Activated CD8-positive, alpha-beta memory T cell treated with anti-CD3 and anti-CD28 coated beads, Interleukin-2, amount 50 U/mL, for 1 hour (primary cell): ENCODE results near the gene CD151.
A peak's percentile ranks its signal among the peaks of the same experiment; 100 is the strongest.

Source experiments
- DNase-seq: peaks from one replicate; pipeline ENCODE4 v3.0.0-alpha.2; 2020; ENCODE audit errors: extremely low read depth

CD151 gene

DNA sequence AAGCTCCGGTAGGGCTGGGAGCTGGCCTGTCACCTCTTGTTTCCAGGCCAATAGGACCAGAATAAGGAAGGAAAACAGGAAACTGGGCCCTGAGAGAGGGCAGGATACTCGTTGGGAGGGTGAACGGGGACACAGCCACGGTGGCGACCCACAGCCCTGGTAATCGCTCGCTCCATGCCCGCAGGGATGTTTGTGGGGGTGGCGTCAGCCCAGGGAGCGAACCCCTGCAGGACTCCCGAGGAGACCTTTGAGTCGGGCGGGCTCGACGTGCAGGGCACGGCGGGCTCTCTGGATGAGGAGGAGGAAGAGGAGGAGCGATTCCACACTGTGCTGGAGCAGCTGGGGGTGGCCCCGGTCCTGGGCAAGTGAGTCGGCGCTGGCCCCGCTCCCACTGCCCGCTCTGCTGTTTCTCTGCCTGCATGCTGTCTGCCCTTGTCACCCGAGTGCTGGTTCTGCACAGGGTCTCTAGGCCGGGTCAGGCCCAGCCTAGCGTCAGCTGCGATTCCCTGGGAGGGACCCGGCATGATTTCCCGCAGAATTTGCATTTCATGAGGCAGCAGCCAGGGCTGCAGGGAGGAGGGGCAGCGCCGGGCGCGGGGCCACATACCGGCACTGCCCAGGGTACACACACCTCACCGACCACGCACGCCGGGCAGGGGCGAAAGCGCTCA, 3.4 kb upstream of the CD151 start:
- DNase-seq, result no peak

DNA sequence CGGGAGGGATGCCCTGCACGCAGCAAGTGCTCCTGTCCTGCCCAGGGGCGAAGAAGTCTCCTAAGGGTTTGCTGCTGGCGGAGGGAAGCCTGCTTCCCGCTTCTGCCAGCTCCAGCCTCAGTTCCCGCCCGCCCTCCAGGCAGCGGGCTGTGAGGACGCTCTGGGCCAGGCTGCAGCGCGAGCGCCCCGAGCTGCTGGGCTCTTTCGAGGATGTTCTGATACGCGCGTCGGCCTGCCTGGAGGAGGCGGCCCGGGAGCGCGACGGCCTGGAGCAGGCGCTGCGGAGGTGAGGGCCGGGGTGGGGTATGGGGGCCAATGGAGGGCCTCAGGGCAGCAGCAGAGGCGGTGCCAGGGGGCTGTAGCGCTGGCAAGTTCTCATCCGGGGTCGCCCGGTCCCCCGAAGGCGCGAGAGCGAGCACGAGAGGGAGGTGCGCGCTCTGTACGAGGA, 2.9 kb upstream of the CD151 start:
- DNase-seq, result no peak

DNA sequence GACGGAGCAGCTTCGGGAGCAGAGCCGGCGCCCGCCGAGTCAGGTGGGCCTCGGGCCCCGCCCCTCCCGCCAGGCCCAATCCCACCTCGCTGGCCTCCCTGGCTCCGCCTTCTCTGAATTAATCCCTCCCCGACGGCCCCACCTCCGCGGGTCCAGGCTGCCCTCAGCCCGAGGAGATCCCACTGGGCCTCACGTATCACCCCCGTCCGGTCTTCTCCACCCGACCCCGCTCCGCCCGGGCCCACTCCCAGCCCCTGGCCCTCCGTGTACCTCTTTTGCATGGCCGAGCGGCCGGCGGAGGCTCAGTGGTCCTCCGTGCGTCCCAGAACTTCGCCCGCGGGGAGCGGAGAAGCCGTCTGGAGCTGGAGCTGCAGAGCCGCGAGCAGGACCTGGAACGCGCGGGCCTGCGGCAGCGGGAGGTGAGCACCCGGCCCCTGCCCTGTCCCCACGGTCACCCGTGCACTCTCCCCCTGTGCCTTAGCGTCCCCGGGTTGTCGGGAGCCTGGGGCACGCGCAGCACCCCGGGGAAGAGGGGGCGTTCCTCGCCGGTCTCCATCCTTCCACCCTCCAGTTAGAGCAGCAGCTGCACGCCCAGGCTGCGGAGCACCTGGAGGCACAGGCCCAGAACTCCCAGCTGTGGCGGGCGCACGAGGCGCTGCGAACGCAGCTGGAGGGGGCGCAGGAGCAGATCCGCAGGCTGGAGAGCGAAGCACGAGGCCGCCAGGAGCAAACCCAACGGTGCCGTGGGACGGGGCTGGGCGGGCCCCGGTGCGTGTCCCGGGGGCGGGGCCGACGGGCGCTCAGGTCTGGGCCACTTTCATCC, 2.2 kb upstream of the CD151 start:
- no peak for DNase-seq

DNA sequence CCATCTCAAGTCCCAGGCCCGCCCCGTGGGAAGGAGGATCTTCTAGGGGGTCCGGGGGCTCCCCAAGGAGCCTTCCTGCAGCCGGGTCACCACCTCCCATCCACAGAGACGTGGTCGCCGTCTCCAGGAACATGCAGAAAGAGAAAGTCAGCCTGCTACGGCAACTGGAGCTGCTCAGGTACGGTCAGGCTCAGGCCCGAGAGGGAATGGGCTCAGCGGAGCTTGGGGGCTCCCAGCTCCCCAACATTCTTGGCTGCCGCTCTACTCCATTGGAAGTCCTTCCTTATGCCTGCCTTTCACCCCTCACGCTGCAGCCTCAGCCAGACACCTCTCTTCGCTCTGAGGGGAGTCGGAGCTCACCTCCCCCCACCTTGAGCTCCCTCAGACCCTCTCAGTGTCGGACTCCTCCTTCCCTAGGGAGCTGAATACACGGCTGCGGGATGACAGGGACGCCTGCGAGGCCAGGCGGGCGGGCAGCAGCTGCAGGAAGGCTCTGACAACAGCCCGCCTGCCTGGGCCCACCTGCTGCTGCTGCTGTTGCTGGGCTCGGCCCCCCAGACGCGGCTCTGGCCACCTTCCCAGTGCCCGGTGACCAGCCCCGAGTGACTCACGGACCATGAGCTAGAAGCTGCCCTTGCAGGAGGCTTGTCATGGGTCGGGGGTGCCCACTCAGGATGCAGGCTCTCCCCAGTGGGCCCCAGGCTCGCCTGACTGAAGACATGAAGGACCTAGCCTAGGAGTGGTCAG, 1.5 kb upstream of the CD151 start:
- DNase-seq, result no peak

DNA sequence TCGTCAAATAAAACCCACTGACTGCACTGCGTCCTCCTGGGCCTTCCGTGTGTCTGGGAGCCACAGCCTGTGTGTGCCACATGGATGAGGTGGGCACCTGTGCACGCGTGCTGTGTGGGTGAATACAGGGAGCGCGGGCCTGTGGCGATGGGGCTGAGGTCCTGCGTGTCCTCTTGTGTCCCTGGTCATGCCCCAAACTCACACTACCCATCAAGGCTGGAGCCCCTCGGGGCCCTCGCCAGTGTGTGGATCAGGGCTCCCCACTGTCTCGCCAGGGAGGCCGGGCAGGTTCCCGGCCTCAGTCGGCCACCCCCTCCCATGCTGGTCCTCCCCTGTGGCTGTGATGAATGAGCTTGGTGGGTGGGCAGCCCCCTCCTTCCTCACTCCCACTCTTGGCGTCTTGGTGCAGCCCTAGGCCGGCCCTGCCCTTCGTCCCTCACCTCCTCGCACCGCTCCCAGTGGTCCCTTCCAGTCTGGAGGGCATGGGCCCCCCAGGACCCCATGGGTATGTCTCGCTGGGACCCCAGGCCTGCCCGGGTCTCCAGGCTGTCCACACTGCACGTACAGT, 707 bp upstream of the CD151 start:
- no peak for DNase-seq

DNA sequence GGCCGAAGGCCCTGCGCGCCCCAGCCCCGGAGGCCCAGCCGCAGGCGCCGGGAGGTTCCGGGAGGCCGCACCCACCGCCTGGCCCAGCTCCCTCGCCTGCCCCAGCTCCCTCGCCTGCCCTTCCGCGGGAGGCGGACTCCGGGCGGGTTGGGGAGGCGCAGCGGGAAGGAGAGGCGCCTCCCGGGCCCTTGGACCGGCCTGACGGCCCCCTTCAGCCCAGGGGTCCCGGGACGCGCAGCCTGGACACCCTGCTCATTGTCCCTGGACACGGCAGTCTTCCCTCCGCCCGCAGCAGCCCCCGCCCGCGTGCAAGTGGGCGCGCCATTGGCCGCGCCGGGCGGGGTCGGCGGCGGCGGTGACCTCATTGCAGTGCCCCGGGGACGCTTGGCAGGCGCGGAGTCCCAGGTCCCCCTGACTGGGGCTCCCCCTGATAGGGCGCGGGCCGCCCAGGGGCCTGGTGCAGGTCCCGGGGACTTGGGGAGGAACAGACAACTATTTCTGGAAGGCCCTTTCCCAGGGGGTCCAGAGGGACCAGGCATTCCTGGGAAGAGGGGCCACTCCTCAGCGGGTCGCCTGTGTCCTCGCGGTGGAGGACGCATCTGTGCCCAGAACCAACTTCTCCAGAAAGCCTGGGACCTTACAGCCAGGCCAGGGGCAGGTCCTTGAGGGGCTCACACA, 501 bp downstream of the CD151 start:
- DNase-seq, result no peak

DNA sequence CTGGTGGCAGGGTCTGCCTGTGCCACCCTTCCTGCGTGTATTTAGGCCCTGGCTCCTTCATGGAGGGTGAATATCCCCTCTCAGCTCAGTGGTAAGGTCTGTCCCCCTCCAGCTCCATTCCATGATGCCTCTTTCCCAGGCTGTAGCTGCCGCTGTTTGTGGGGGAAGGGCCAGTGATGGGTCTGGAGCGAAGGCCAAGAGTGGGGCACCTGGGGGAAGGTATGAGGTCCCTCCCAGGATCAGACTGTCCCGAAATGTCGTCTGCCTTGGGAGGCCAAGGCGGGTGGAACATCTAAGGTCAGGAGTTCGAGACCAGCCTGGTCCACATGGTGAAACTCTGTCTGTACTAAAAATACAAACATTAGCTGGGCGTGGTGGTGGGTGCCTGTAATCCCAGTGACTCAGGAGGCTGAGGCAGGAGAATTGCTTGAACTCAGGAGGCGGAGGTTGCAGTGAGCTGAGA, 1.1 kb downstream of the CD151 start:
- no peak for DNase-seq

DNA sequence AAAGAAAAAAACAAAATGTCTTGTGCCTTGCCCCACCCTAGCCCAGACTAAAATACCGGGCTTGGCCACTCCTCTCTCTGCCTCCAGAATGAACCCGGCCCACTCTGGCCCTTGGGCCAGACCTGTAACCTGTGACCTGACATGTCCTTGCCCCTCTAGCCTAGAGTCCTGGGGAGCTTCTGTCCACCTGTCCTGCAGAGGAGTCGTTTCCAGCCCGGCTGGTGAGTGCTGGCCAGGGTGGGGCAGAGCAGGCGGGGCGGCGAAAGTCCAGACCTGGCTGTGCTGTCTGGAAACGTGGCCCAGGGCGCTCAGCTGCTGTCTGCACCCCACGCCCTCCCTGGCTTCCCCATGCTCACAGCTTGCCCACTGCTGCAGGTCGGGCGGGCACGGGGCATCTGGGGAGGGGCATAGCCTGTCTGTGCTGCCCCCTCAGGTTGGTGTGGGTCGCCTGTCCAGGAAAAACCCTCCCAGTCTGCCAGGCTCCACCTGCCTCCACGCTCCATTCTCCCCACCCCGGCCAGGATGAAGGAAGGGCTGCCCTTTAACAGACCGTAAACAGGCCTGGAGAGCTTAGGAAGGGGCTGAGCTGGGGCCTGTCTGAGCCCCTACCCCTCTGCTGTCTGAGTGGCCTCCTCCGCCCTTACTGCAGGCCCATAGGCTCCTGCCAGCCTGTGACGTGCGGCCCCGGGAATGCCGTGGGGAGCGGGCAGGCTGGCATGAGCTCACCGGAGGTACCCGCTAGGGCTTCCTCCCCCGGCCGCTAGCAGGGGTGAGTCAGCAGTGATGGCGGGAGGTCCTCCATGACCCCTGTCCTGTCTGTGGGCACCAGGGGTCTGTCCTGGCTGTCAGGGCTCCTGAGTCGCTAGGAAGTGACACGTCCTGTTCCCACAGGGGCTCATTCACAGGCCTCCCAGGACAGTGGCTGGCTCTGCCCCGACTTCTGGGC, 1.9 kb downstream of the CD151 start:
- no peak for DNase-seq

DNA sequence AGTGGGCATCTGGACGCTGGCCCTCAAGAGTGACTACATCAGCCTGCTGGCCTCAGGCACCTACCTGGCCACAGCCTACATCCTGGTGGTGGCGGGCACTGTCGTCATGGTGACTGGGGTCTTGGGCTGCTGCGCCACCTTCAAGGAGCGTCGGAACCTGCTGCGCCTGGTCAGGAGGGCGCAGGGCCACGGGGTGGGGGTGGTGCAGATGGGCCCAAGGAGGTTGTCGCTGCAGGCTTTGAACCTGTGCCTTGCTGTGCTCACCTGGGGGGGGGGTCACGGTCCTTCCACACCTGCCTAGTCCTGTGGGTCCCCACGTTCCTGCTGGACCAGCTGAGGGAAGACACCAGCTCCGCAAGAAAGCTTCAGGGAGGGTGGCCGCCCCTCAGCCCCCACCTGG, 3.5 kb downstream of the CD151 start:
- DNase-seq, result no peak

DNA sequence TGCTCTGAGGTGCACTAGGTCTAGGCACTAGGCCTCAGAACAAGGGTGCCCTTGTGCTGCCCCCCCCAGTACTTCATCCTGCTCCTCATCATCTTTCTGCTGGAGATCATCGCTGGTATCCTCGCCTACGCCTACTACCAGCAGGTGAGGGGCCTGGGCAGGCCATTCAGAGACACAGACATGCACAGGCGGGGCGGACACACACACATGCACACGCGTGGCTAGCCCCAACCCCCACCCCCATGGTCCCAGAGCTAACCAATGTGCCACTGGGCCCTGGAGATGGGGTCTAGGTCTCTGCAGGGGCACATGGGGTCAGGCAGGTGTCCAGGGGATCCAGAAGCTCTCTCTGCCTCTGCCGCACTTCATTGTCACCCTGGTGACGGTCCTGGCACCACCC, 3.9 kb downstream of the CD151 start:
- DNase-seq, result no peak

DNA sequence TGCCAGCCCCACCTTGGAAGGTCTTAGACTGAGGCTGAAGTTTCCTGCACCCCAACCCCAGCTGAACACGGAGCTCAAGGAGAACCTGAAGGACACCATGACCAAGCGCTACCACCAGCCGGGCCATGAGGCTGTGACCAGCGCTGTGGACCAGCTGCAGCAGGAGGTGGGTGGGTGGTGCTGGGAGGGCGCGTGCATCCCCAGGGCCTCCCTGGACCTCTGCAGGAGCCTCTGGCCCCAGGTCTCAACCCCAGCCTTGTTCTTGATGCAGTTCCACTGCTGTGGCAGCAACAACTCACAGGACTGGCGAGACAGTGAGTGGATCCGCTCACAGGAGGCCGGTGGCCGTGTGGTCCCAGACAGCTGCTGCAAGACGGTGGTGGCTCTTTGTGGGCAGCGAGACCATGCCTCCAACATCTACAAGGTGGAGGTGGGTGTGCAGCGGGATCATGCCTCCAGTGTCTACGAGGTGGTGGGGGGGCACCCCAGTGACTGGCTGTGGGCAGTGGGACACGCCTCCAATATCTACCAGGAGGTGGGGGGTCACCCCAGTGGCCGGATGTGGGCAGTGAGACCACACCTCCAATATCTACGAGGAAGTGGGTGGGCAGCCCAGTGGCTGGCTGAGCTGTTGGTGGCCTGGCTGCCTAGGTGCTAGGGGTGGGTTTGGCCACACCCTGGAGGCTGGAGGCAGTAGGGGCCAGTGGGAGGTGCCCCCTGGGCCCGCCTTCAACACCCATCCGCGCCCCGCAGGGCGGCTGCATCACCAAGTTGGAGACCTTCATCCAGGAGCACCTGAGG, 4.6 kb downstream of the CD151 start:
- no peak for DNase-seq

DNA sequence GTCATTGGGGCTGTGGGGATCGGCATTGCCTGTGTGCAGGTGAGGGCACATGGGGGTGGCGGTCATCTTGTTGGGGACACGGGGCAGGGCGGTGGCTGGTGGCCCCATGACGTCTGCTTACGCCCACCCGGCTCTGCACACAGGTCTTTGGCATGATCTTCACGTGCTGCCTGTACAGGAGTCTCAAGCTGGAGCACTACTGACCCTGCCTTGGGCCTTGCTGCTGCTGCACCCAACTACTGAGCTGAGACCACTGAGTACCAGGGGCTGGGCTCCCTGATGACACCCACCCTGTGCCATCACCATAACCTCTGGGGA, 5.2 kb downstream of the CD151 start:
- DNase-seq, result no peak

DNA sequence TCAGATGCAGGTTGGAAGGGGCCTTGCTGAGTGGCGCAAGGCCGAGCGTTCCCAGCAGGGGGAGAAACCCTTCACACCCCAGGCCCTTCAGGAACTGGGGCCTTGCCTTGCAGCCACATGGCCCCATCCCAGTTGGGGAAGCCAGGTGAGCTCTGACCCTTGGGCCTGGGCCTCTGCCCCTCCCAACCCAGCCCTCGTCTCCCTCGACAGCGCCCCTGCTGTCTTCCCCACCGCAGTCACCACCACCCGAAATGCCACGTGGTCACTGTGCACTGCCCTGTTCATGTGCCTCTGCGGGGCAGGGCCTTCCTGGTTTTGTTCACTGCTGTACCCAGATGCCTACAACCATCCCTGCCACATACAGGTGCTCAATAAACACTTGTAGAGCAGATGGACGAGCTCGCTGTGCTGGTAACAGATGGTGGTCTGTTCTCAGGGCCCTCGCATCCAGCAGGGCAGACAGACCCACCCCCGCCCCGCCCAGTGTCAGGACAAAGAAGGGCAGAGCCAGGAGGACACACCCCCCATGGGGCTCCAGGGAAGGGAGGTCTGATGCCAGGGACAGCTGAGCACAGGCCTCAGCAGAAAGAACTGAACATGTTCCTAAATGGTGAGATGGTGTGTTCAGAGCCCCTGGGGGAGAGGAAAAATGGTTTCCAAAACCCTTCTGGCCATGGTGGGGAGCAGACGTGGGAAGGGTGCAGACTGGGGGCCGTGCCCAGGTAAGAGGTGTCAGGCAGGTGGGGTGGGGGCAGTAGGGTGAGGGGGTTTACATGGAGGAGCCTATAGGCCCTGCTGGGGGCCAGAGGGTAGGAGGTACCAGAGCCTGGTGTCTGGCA, 5.9 kb downstream of the CD151 start:
- DNase-seq, result no peak

DNA sequence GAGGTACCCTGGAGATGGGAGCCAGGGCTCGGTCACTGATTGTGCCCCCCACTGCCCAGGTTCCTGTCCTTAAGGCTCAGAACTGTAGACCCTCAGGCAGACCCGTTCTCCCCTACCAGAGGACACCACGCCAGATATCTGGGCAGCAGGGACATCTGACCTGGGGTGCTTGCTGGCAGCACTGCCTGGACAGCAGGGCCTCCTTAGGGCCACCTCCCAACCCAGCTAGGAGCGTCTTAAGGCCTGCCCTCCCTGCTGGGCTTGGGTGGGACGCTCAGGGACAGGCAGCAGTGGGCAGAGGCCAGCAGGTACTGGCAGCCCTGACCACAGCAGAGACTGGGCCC, 6.5 kb downstream of the CD151 start:
- DNase-seq, result no peak

DNA sequence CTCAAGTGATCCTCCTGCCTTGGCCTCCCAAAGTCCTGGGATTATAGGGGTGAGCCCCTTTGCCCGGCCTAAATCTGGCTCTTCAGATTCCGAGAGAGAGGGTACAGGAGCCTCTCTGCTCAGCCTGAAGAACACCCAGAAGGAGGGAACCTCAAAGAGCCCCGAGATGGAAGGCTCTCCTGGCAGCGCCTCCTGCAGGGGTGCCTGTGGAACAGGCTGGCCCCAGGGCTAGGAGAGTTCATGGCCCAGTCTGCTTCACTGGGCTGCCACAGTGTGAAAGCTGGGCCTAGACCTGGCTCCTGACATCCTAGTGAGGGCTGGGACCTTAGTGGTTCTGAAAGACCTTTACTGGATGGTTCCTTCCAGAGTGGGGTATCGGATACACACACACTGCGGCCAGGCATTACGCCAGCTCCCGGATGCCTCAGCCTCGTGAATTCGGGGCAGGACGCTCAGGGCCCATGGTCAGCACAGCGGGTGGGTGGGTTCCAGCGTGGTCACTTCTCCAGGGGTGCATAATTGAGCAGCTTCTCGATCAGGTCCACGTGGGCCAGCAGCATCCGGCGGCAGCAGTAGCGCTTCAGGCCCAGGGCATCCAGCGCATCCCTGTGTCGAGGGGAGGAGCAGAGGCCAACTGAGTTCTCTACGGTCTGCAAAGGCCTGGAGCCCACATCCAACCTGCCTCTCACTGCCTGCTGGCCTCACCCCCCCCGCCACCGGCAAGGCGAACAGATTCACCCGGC, 7.3 kb downstream of the CD151 start:
- no peak for DNase-seq

DNA sequence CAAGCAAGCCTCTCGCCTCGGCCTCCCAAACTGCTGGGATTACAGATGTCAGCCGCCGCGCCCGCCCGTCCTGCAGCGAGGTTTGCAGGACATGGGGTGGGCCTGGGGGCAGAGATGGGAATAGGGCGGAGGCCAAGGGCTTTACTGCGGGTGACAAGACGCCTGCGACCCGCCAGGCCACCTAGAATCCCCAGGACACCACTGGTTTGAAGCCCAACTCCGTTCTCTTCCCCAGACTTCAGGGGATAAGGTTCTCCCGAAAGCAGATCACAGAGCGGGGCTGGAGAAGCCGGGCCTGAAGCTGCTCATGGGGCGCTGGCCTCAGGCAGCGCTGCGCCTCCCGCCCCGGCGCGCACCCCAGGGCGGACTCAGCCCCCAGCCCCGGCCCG, 9.2 kb downstream of the CD151 start:
- DNase-seq, result no peak

DNA sequence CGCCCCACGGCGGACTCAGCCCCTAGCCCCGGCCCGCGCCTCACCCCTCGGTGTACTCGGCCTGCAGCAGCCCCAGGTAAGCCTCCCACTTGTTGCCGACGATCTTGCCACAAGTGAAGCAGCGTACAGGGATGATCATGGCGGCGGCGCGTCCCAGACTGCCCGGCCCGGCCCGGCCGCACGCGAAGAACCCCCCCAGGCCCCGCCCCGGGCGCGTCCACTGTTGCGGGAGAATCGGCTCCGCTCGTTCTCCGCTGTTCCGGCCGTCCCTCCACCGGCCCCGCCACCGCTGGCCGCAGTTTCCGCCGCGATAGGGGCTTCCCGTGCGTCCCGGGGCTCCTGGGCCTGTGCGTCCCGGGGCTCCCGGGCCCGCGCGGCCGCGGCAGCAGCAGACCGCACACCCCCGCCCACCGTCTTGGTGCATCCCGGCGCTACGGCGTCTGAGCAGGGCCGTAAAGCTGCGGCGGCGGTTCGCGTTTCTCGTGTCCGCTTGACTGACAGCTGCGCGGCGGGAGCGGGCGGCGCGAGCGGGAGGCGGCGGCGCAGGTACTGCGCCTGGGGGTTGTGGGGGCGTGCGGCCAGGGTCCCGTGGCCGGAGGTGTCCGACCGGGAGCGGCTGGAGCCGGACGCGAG, 9.7 kb downstream of the CD151 start, which contains the start of the genes POLR2L and TSPAN4:
Gene POLR2L (minus strand): TSS at position 160 of the 633 bp plus-strand sequence. CDS start 21 bp downstream, at position 139.
Gene TSPAN4 (plus strand): TSS at position 483 of the 633 bp plus-strand sequence. CDS start 7,453 bp downstream, outside the sequence.
- peak; percentile 62 for DNase-seq
